H9 (cell line): ENCODE results near the gene SCGN. TPM values are rescaled to one million over a fixed set of nuclear protein-coding genes. Genes with fewer than 3 reads are reported as not detected.

ENCODE experiments used
- DNase-seq: peaks from one replicate; pipeline ENCODE4 v3.0.0-alpha.2; 2017
- H2AFZ ChIP-seq: one replicate; pipeline ENCODE4 v1.6.1; 2013; ENCODE audit warnings: mild to moderate bottlenecking, low read length, control low read depth, moderate library complexity
- H2AK5ac ChIP-seq: 2 replicates; pipeline ENCODE4 v1.6.1; 2013; ENCODE audit warnings: low read length, control low read depth, mixed read lengths; ENCODE audit not compliant: insufficient read length
- H2BK120ac ChIP-seq: one replicate; pipeline ENCODE4 v1.6.1; 2013; ENCODE audit warnings: low read depth, mild to moderate bottlenecking, low read length, control low read depth, inconsistent platforms; ENCODE audit not compliant: poor library complexity, severe bottlenecking
- H2BK12ac ChIP-seq: 2 replicates; pipeline ENCODE4 v1.6.1; 2013; ENCODE audit warnings: low read length, control low read depth, mixed read lengths, low read depth; ENCODE audit not compliant: insufficient read length
- H2BK15ac ChIP-seq: 2 replicates; pipeline ENCODE4 v1.6.1; 2013; ENCODE audit warnings: low read depth, low read length, control low read depth
- H2BK20ac ChIP-seq: one replicate; pipeline ENCODE4 v1.6.1; 2013; ENCODE audit warnings: low read depth, mild to moderate bottlenecking, low read length, control low read depth, inconsistent platforms; ENCODE audit not compliant: poor library complexity, severe bottlenecking
- H2BK5ac ChIP-seq: 2 replicates; pipeline ENCODE4 v1.6.1; 2013; ENCODE audit warnings: low read length, control low read depth, mixed read lengths; ENCODE audit not compliant: insufficient read length
- H3K14ac ChIP-seq: 2 replicates; pipeline ENCODE4 v1.6.1; 2013; ENCODE audit warnings: low read length, control low read depth; ENCODE audit not compliant: insufficient read depth
- H3K18ac ChIP-seq: 2 replicates; pipeline ENCODE4 v1.6.1; 2013; ENCODE audit warnings: low read depth, mild to moderate bottlenecking, mixed read lengths, low read length, control low read depth; ENCODE audit not compliant: insufficient read length
- H3K23ac ChIP-seq: 2 replicates; pipeline ENCODE4 v1.6.1; 2013; ENCODE audit warnings: low read length, control low read depth, mixed read lengths, low read depth; ENCODE audit not compliant: insufficient read length
- H3K23me2 ChIP-seq: 2 replicates; pipeline ENCODE4 v1.6.1; 2013; ENCODE audit warnings: low read depth, mild to moderate bottlenecking, mixed read lengths, low read length, control low read depth; ENCODE audit not compliant: insufficient read length, poor library complexity, severe bottlenecking
- H3K27ac ChIP-seq: 2 replicates; pipeline ENCODE4 v1.5.1; 2013; ENCODE audit warnings: low read length, control low read depth, mixed read lengths, low read depth; ENCODE audit not compliant: insufficient read length
- H3K27me3 ChIP-seq: 2 replicates; pipeline ENCODE4 v1.6.1; 2013; ENCODE audit warnings: low read length, control low read depth, inconsistent platforms; ENCODE audit not compliant: insufficient read depth
- H3K4ac ChIP-seq: 2 replicates; pipeline ENCODE4 v1.6.1; 2013; ENCODE audit warnings: low read depth, mild to moderate bottlenecking, control low read depth, inconsistent platforms, low read length, moderate library complexity
- H3K4me1 ChIP-seq: 2 replicates; pipeline ENCODE4 v1.6.1; 2013; ENCODE audit warnings: low read length, control low read depth, inconsistent platforms; ENCODE audit not compliant: insufficient read depth
- H3K4me2 ChIP-seq: 2 replicates; pipeline ENCODE4 v1.6.1; 2013; ENCODE audit warnings: low read length, control low read depth, mixed read lengths; ENCODE audit not compliant: insufficient read length, insufficient read depth
- H3K56ac ChIP-seq: 2 replicates; pipeline ENCODE4 v1.6.1; 2013; ENCODE audit warnings: low read depth, mild to moderate bottlenecking, mixed read lengths, low read length, control low read depth; ENCODE audit not compliant: insufficient read length
- H3K79me1 ChIP-seq: 2 replicates; pipeline ENCODE4 v1.6.1; 2013; ENCODE audit warnings: low read depth, mild to moderate bottlenecking, moderate library complexity, low read length, control low read depth, inconsistent platforms; ENCODE audit not compliant: insufficient read depth, poor library complexity, severe bottlenecking
- H3K79me2 ChIP-seq: 2 replicates; pipeline ENCODE4 v1.6.1; 2013; ENCODE audit warnings: low read length, control low read depth, inconsistent platforms; ENCODE audit not compliant: insufficient read depth
- H3K9ac ChIP-seq: 2 replicates; pipeline ENCODE4 v1.6.1; 2013; ENCODE audit warnings: low read length, control low read depth, mixed read lengths; ENCODE audit not compliant: insufficient read length; ENCODE audit errors: extremely low read depth
- H3K9me3 ChIP-seq: one replicate; pipeline ENCODE4 v1.6.1; 2013; ENCODE audit warnings: low read depth, low read length, inconsistent platforms; ENCODE audit not compliant: control insufficient read depth
- H3T11ph ChIP-seq: one replicate; pipeline ENCODE4 v1.6.1; 2013; ENCODE audit warnings: mild to moderate bottlenecking, low read length, control low read depth, inconsistent platforms
- H4K20me1 ChIP-seq: one replicate; pipeline ENCODE4 v1.6.1; 2013; ENCODE audit not compliant: control insufficient read depth, insufficient read length, insufficient read depth
- H4K5ac ChIP-seq: 2 replicates; pipeline ENCODE4 v1.6.1; 2013; ENCODE audit warnings: low read depth, mild to moderate bottlenecking, mixed read lengths, low read length, control low read depth; ENCODE audit not compliant: insufficient read length
- H4K8ac ChIP-seq: replicated peaks from 2 replicates; pipeline ENCODE4 v1.6.1; 2013; ENCODE audit warnings: low read length, control low read depth, mixed read lengths, low read depth; ENCODE audit not compliant: insufficient read length
- H4K91ac ChIP-seq: 2 replicates; pipeline ENCODE4 v1.6.1; 2013; ENCODE audit warnings: low read depth, mild to moderate bottlenecking, moderate library complexity, mixed read lengths, low read length, control low read depth; ENCODE audit not compliant: insufficient read length
- H3K27ac Mint-ChIP-seq, 3 experiments: 2 replicates in 2 of 3; 3 replicates in 1 of 3; pipeline ENCODE4 v1.8.0; 2020 to 2021; ENCODE audit warnings: mixed read lengths in 3 of 3, mild to moderate bottlenecking in 1 of 3, moderate library complexity in 1 of 3
- H3K27me3 Mint-ChIP-seq: 2 replicates; pipeline ENCODE4 v1.8.0; 2021; ENCODE audit warnings: low read depth, mild to moderate bottlenecking, moderate library complexity, mixed read lengths
- H3K36me3 Mint-ChIP-seq, 3 experiments: 2 replicates in 2 of 3; 3 replicates in 1 of 3; pipeline ENCODE4 v1.8.0; 2020 to 2021; ENCODE audit warnings: low read depth in 3 of 3, mixed read lengths in 3 of 3; ENCODE audit not compliant: insufficient read depth in 1 of 3
- H3K4me1 Mint-ChIP-seq, 2 experiments: 2 replicates each; pipeline ENCODE4 v1.8.0; 2020; ENCODE audit warnings: mixed read lengths in 2 of 2
- H3K4me3 Mint-ChIP-seq, 2 experiments: 2 replicates in 1 of 2; 3 replicates in 1 of 2; pipeline ENCODE4 v1.8.0; 2020 to 2021; ENCODE audit warnings: mild to moderate bottlenecking in 2 of 2, mixed read lengths in 2 of 2, moderate library complexity in 1 of 2
- H3K9me3 Mint-ChIP-seq, 2 experiments: 2 replicates in 1 of 2; 3 replicates in 1 of 2; pipeline ENCODE4 v1.8.0; 2020; ENCODE audit warnings: mild to moderate bottlenecking in 2 of 2, mixed read lengths in 2 of 2, moderate library complexity in 1 of 2
- CTCF ChIP-seq: fragments of 200-600 bp; sonication (generic); conservative IDR thresholded peaks from 3 replicates; pipeline ENCODE4 v1.8.0; 2021; ENCODE audit warnings: antibody characterized with exemption, mild to moderate bottlenecking
- WGBS: extraction: QIAGEN DNeasy Blood & Tissue Kit; methylation state at CpG from one replicate; pipeline ENCODE4 v1.1.7; 2013; ENCODE audit warnings: missing lambda C conversion rate, low lambda C conversion rate, mixed read lengths; ENCODE audit not compliant: insufficient read length; ENCODE audit errors: extremely low coverage; 5-methylcytosine and 5-hydroxymethylcytosine counted together
- total RNA-seq: library from RNA; stranded (reverse); gene quantifications from 2 replicates; pipeline ENCODE4 v1.2.1, GENCODE V29; 2021

Gene SCGN
- total RNA-seq, 1 experiment from 2014 or later = not detected

- Histone ChIP-seq H3K79me1 (no peaks in the 10 kb centered on the region), H3K4ac (no peak overlapping the region), H3K4me2 (no peak overlapping the region), H3K14ac (no peak overlapping the region), H4K20me1 (no peaks in the 10 kb centered on the region), H3K56ac (no peak overlapping the region), H3K79me2 (no peaks in the 10 kb centered on the region), H3K9me3 (no peaks in the 10 kb centered on the region), H3K23ac (no peak overlapping the region), H2BK20ac (no peak overlapping the region), H4K91ac (no peak overlapping the region), H2BK15ac (no peak overlapping the region), H2AK5ac (no peak overlapping the region), H2BK12ac (no peak overlapping the region), H4K5ac (no peak overlapping the region), H3K23me2 (no peaks in the 10 kb centered on the region), H2BK120ac (no peak overlapping the region), H3K18ac (no peak overlapping the region), H2BK5ac (no peak overlapping the region), H3K4me1 (no peaks in the 10 kb centered on the region; the same call in 1 of the 2 replicates), H3K27ac (no peak overlapping the region), H2AFZ (no peak overlapping the region), H3T11ph (no peak overlapping the region), H3K27me3 (no peaks in the 10 kb centered on the region), H4K8ac (no peak overlapping the region), H3K9ac (no peak overlapping the region)
- Mint-ChIP-seq H3K4me3 (no peak overlapping the region), H3K27ac (no peak overlapping the region), H3K9me3 (no peaks in the 10 kb centered on the region), H3K27me3 (no peaks in the 10 kb centered on the region), H3K4me1 (peaks cover 12 to 14% of the 10 kb centered on the region in 2 experiments), H3K36me3 (no peaks in the 10 kb centered on the region)
- no peak for DNase-seq
- WGBS = no CpG with 5 or more reads among the region's 1 CpG
- TF ChIP-seq CTCF = no peak
Observed at GRCh38 chr6:25689966-25690365, 38.0 kb downstream of the SCGN start.
